Osteoblast (primary cell): ENCODE measurements around the gene CETP. TPM values are rescaled to one million over a fixed set of nuclear protein-coding genes. Genes with fewer than 3 reads are reported as not detected.
"Not testable (repeated sequence)": the region's sequence is repeated elsewhere in the genome, so short reads cannot be mapped to it uniquely, and the experiment has no call there.

Experiments
- DNase-seq: peaks from one replicate; pipeline ENCODE4 v3.0.0; 2011; ENCODE audit warnings: low spot score, mixed read lengths; ENCODE audit not compliant: insufficient read length; ENCODE audit errors: missing footprints
- H2AFZ ChIP-seq: 2 replicates; pipeline ENCODE4 v1.6.0; 2011; ENCODE audit warnings: mild to moderate bottlenecking, low read length
- H3K27ac ChIP-seq: 2 replicates; pipeline ENCODE4 v1.5.1; 2011; ENCODE audit warnings: mild to moderate bottlenecking, low read depth, low read length, moderate library complexity
- H3K27me3 ChIP-seq: 2 replicates; pipeline ENCODE4 v1.6.0; 2012; ENCODE audit warnings: mild to moderate bottlenecking, control low read depth, inconsistent platforms, low read length, moderate library complexity; ENCODE audit not compliant: insufficient read depth
- H3K36me3 ChIP-seq: 2 replicates; pipeline ENCODE4 v1.5.1; 2011; ENCODE audit warnings: mild to moderate bottlenecking, low read length, control low read depth, moderate library complexity; ENCODE audit not compliant: insufficient read depth
- H3K4me1 ChIP-seq: 2 replicates; pipeline ENCODE4 v1.5.1; 2011; ENCODE audit warnings: mild to moderate bottlenecking, low read length, control low read depth, moderate library complexity; ENCODE audit not compliant: insufficient read depth
- H3K4me2 ChIP-seq: 2 replicates; pipeline ENCODE4 v1.6.0; 2011; ENCODE audit warnings: mild to moderate bottlenecking, low read length; ENCODE audit not compliant: insufficient read depth
- H3K4me3 ChIP-seq: fragments of 200-600 bp; sonication (generic); 3 replicates; pipeline ENCODE4 v1.5.1; 2012; ENCODE audit warnings: mild to moderate bottlenecking, low read length, inconsistent platforms; ENCODE audit not compliant: insufficient read depth
- H3K79me2 ChIP-seq: 2 replicates; pipeline ENCODE4 v1.6.0; 2012; ENCODE audit warnings: mild to moderate bottlenecking, low read length, control low read depth, inconsistent platforms; ENCODE audit not compliant: insufficient read depth
- H3K9me3 ChIP-seq: 2 replicates; pipeline ENCODE4 v1.5.1; 2011; ENCODE audit warnings: low read depth, low read length, control low read depth
- H4K20me1 ChIP-seq: 2 replicates; pipeline ENCODE4 v1.6.0; 2012; ENCODE audit warnings: mild to moderate bottlenecking, low read length, control low read depth; ENCODE audit not compliant: insufficient read depth
- CTCF ChIP-seq: IDR thresholded peaks from 2 replicates; pipeline ENCODE4 v1.5.1; 2011; ENCODE audit warnings: mild to moderate bottlenecking, low read depth, low read length, moderate library complexity; ENCODE audit errors: extremely low read depth
- total RNA-seq: library from RNA; depleted of rRNA; stranded (reverse); fragments of >200 nt; gene quantifications from 2 replicates; pipeline ENCODE4 v1.2.3, GENCODE V29; 2012

Gene CETP
- total RNA-seq, 1 donor = not detected

DNA sequence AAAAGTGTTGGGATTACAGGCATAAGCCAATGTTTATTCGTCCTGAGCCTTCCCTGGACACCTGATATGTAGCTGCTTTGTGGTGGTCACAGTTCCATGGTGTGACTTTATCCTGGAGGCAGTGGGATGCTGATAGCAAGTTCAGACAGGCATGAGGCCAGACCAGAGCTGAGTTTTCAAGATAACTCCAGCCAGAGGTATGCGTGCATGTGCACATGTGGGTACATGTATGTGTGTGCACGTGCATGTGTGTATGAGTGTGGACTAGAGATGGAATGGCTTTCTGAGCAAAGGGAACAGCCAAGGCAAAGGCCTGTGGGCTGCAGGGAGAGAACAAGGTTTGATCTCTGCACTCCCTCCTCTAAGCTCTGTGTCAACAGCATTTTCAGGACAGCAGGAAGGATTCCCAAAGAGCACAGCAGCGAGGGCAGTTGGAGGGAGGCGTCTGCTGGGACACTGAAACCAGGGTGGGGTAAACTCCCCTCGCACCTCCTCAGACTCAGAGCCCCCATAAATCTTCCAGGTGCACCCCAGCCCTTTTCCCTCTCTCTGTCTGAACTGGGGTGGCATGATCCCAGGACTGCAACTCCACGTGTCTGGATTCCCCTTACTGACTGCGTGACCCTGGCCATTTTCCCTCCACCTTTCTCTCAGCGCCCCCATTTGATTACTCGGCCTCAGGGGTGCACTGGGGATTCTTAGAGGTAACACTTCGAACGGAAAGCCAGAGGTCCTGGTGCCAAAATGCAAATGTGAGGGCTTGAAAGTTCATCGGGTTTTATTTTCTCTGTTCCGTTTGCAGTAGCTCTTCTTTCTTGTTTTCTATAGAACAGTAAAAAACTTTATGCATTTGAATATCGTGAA is 42.9 kb downstream of the CETP start:
- Histone ChIP-seq H3K9me3 (no peaks in the 10 kb centered on the region), H4K20me1 (no peaks in the 10 kb centered on the region), H3K4me2 (no peak overlapping the region), H3K36me3 (peaks cover 11% of the 10 kb centered on the region), H3K4me1 (peaks cover 17% of the 10 kb centered on the region), H3K79me2 (peaks cover 75% of the 10 kb centered on the region), H3K27ac (no peak overlapping the region), H2AFZ (no peak overlapping the region), H3K4me3 (no peak overlapping the region), H3K27me3 (no peaks in the 10 kb centered on the region)
- TF ChIP-seq CTCF = no peak
- DNase-seq = no peak

DNA sequence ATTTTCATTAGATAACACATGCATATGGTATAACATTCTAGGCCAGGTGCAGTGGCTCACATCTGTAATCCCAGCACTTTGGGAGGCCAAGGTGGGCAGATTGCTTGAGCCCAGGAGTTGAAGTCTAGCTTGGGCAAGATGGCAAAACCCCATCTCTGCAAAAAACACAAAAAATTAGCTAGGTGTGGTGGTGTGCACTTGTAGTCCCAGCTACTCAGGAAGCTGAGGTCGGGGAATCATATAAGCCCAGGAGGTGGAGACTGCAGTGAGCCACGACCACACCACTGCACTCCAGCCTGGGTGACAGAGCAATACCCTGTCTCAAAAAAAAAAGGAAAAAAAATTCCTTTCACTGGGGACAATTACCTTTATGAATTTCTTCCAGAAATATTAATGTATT is 43.8 kb downstream of the CETP start:
- H3K36me3 ChIP-seq = not testable (repeated sequence)
- H3K79me2 ChIP-seq = peaks cover 77% of the 10 kb centered on the region

DNA sequence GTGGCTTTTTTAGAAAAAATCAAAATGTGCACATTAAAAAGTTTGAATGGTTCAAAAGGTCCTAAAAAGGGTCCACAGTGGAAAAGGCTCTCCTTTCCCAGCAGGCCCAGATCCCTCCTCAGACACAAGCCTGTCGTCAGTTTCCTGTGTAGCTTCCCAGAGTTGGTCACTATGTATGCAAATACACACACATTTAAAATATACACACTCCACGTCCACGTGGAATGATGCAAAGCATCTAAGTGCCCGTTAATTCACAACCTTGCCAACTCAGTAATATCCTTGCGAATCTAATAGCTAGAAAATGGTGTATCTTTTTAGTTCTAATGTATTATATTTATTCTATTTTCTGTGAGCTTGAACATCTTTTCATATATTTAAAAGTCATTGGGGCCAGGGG is 45.3 kb downstream of the CETP start:
- Histone ChIP-seq H3K9me3 (no peaks in the 10 kb centered on the region), H3K27ac (no peak overlapping the region), H3K36me3 (peaks cover 7% of the 10 kb centered on the region), H2AFZ (no peak overlapping the region), H3K4me2 (no peak overlapping the region), H3K79me2 (peaks cover 78% of the 10 kb centered on the region), H3K27me3 (no peaks in the 10 kb centered on the region), H4K20me1 (no peaks in the 10 kb centered on the region), H3K4me3 (no peak overlapping the region), H3K4me1 (peaks cover under 1% of the 10 kb centered on the region)
- no peak for TF ChIP-seq CTCF
- no peak for DNase-seq

More for the DNA sequence above, 43.8 kb downstream of the CETP start:
- not testable (repeated sequence) for H3K4me2 ChIP-seq, H3K4me1 ChIP-seq, H3K27ac ChIP-seq, H4K20me1 ChIP-seq, H3K4me3 ChIP-seq, DNase-seq, H2AFZ ChIP-seq, H3K9me3 ChIP-seq, H3K27me3 ChIP-seq

DNA sequence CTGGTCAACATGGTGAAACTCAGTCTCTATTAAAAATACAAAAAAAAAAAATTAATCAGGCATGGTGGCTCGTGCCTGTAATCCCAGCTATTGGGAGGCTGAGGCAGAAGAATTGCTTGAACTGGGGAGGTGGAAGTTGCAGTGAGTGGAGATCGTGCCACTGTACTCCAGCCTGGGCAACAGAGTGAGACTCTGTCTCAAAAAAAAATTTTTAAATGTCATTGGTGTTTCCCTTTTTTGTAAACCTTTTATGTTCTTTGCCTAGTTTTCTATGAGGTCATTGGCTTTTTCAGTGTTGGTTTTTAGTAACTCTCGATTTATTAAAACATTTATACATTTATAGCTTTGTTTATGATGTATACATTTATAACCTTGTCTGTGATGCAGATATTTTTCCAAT is 45.8 kb downstream of the CETP start:
- H3K36me3 ChIP-seq = peaks cover 7% of the 10 kb centered on the region
- H3K27ac ChIP-seq = no peak overlapping the region
- H3K4me1 ChIP-seq = peaks cover 5% of the 10 kb centered on the region
- H3K9me3 ChIP-seq = no peaks in the 10 kb centered on the region
- H3K4me2 ChIP-seq = no peak overlapping the region
- H2AFZ ChIP-seq = no peak overlapping the region
- H4K20me1 ChIP-seq = no peaks in the 10 kb centered on the region
- TF ChIP-seq CTCF = no peak
- no peaks in the 10 kb centered on the region for H3K27me3 ChIP-seq
- peaks cover 79% of the 10 kb centered on the region for H3K79me2 ChIP-seq
- DNase-seq = no peak
- H3K4me3 ChIP-seq = no peak overlapping the region
